Measurements from ENCODE around the gene AFAP1. TPM values are rescaled to one million over a fixed set of nuclear protein-coding genes. Genes with fewer than 3 reads are reported as not detected.

Gene AFAP1
- total and polyA plus RNA-seq, 2 of the 8 experiments (the other 6 are each of a cell fraction or from before 2014, with no cell fraction given): 3.6 to 18.2 TPM

- Histone ChIP-seq H3K56ac (replicated peaks; ENCODE audit: insufficient read length, low read depth, low read length) (no peak overlapping the region), H3K4me3 (ENCODE audit: extremely low read depth in 1 of 4, insufficient read depth in 2 of 4, low read depth in 3 of 4, low read length in 4 of 4) (no peak overlapping the region), H4K91ac (replicated peaks; ENCODE audit: insufficient read length, low read length) (no peak overlapping the region), H3K27ac (ENCODE audit: low read depth, low read length) (no peak overlapping the region), H4K5ac (ENCODE audit: insufficient read length, low read depth, low read length) (no peak overlapping the region), H3K27me3 (replicated peaks in 1 of 4; ENCODE audit: control insufficient read depth in 3 of 4, extremely low read depth in 1 of 4, insufficient read depth in 3 of 4, low read length in 3 of 4) (no peaks in the 10 kb centered on the region), H3K23ac (ENCODE audit: insufficient read length) (no peak overlapping the region), H3K4ac (replicated peaks; ENCODE audit: insufficient read length, low read depth, low read length) (no peak overlapping the region), H3K4me2 (ENCODE audit: insufficient read depth in 1 of 2, low read depth in 2 of 2, low read length in 2 of 2) (no peak overlapping the region), H2BK12ac (ENCODE audit: low read depth, low read length) (no peak overlapping the region), H3K79me2 (ENCODE audit: control insufficient read depth in 1 of 2, insufficient read depth in 2 of 2, low read length in 2 of 2) (no peaks in the 10 kb centered on the region), H3K4me1 (replicated peaks in 1 of 4; ENCODE audit: control insufficient read depth in 3 of 4, insufficient read depth in 4 of 4, low read length in 3 of 4) (no peaks in the 10 kb centered on the region), H2AK5ac (ENCODE audit: low read depth, low read length) (no peak overlapping the region), H2BK5ac (ENCODE audit: low read depth, low read length) (no peak overlapping the region), H2BK15ac (ENCODE audit: low read length) (no peak overlapping the region), H4K8ac (ENCODE audit: extremely low read depth, insufficient read depth, low read length) (no peak overlapping the region), H3K9ac (replicated peaks in 1 of 4; ENCODE audit: extremely low read depth in 1 of 4, low read depth in 3 of 4, low read length in 3 of 4) (no peak overlapping the region), H3K23me2 (ENCODE audit: low read depth, low read length) (no peaks in the 10 kb centered on the region), H2BK120ac (replicated peaks; ENCODE audit: low read depth, low read length) (no peak overlapping the region), H3K18ac (ENCODE audit: extremely low read depth, low read length) (no peak overlapping the region), H4K20me1 (replicated peaks in 1 of 2; ENCODE audit: control insufficient read depth in 1 of 2, insufficient read depth in 2 of 2, low read length in 2 of 2) (peaks cover 0 to 2% of the 10 kb centered on the region in 2 experiments), H3K9me3 (ENCODE audit: insufficient read depth in 2 of 2, low read depth in 1 of 2, low read length in 1 of 2) (no peaks in the 10 kb centered on the region), H3K79me1 (ENCODE audit: low read depth, low read length) (no peaks in the 10 kb centered on the region), H3K14ac (ENCODE audit: insufficient read length) (no peak overlapping the region), H2BK20ac (ENCODE audit: low read length) (no peak overlapping the region), H3K36me3 (ENCODE audit: control insufficient read depth in 2 of 4, insufficient read depth in 4 of 4, low read length in 3 of 4) (no peaks in the 10 kb centered on the region; a peak in 1 of 8 replicates), H2AFZ (ENCODE audit: low read length) (no peak overlapping the region)
- ChIA-PET CTCF (ENCODE audit: partially characterized antibody) (no interaction called here), POLR2A (ENCODE audit: partially characterized antibody) (no interaction called here)
- no peak for FAIRE-seq
- no peak for TF ChIP-seq RBBP5 (IDR thresholded peaks at IDR 0.05; ENCODE audit: borderline replicate concordance, low read depth, low read length)
- no peak for TF ChIP-seq POLR2AphosphoS5 (IDR thresholded peaks at IDR 0.05; ENCODE audit: low read depth, low read length)
- no peak for TF ChIP-seq RXRA (IDR thresholded peaks at IDR 0.05; ENCODE audit: insufficient read depth, low read depth, low read length)
- no peak for TF ChIP-seq SRF (IDR thresholded peaks at IDR 0.05; ENCODE audit: low read depth, low read length)
- 85% methylated on average over 11 of the region's 11 CpGs; no CpG with 5 or more reads in 1 of the 2 experiments for WGBS, 2 experiments (ENCODE audit: extremely low coverage in 1 of 2, insufficient coverage in 1 of 2, insufficient read length in 1 of 2, insufficient replicate concordance in 2 of 2, low coverage in 1 of 2, low lambda C conversion rate in 2 of 2, missing lambda C conversion rate in 1 of 2)
- no peak for DNase-seq (ENCODE audit: low read depth in 1 of 2, low spot score in 2 of 2)
Observed at GRCh38 chr4:7785017-7785416, 154.6 kb downstream of the AFAP1 start.

Data from H1 (cell line).